ENCODE data around the gene GDPD4. TPM values are rescaled to one million over a fixed set of nuclear protein-coding genes. Genes with fewer than 3 reads are reported as not detected.

The GDPD4 gene
- total RNA-seq, 4 donors from 2014 or later: not detected

DNA sequence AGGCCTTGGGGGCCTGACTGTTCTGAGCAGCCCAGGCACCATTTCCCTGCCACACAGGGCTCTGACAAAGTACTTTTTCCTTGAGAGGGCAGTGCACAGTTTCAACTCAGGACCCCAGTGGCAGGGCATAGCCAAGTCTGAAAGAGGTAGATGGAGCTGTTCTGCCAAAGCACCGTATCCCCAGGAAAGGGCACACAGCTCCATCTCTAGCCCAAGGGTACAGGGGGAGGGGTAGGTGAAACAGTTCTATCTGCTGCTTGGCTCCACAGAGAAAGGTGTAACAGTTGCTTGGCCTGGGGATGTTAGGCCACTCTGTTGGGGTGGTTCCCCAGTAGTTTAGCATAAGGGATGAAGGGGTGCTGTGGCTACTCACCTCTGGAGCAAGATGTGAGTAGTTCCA, 47.8 kb downstream of the GDPD4 start:
- Histone ChIP-seq H3K36me3 (no peaks in the 10 kb centered on the region), H3K4me1 (no peaks in the 10 kb centered on the region), H3K9me3 (no peaks in the 10 kb centered on the region), H3K27ac (peak overlapping the region in 1 of 4 donors; percentile 51), H3K4me3 (no peak overlapping the region), H3K27me3 (no peaks in the 10 kb centered on the region)
- TF ChIP-seq POLR2A (IDR thresholded peaks at IDR 0.05): no peak
- TF ChIP-seq, protein P1, sequence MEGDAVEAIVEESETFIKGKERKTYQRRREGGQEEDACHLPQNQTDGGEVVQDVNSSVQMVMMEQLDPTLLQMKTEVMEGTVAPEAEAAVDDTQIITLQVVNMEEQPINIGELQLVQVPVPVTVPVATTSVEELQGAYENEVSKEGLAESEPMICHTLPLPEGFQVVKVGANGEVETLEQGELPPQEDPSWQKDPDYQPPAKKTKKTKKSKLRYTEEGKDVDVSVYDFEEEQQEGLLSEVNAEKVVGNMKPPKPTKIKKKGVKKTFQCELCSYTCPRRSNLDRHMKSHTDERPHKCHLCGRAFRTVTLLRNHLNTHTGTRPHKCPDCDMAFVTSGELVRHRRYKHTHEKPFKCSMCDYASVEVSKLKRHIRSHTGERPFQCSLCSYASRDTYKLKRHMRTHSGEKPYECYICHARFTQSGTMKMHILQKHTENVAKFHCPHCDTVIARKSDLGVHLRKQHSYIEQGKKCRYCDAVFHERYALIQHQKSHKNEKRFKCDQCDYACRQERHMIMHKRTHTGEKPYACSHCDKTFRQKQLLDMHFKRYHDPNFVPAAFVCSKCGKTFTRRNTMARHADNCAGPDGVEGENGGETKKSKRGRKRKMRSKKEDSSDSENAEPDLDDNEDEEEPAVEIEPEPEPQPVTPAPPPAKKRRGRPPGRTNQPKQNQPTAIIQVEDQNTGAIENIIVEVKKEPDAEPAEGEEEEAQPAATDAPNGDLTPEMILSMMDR (IDR thresholded peaks at IDR 0.05): no peak
- no peak for DNase-seq

DNA sequence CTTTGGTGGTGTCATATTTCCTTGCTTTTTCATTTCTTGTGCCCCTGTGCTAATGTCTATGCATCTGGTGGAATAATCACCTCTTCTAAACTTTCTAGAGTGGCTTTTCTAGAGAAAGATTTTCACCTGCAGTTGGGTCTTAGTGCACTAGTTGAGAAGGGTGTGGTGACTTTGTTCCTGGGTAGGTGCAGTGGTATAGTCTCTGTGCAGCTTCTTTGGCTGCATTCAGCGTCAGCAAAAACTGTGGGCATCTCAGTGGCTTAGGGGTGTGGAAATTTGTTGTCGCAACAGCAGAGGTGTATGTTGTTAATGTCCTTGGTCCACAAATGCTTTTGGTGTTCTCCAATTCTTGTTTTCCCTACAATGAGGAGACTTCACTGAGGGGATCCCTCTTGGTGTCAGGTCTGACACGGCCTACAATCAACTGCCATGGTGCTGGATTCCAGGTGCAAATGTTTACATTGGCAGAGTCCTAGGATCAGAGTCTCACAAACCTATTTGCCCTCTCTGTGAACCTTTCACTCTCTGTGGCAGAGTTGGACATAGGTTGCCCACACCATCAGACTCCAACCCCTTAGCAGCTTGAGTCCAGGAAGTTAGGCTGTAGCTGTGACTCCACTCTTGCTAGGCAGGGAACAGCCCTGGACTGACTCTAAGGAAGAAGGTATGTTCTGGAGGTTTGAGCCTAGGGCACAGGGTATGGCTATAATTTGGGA, 48.8 kb downstream of the GDPD4 start:
- peak in 1 of 3 donors; percentile 46 for DNase-seq
- no peaks in the 10 kb centered on the region for H3K9me3 ChIP-seq
- no peak overlapping the region for H3K4me3 ChIP-seq
- H3K27ac ChIP-seq: peak overlapping the region in 2 of 4 donors; percentile 2 to 51
- H3K27me3 ChIP-seq: no peaks in the 10 kb centered on the region
- H3K36me3 ChIP-seq: no peaks in the 10 kb centered on the region
- no peak for TF ChIP-seq POLR2A (IDR thresholded peaks at IDR 0.05)
- TF ChIP-seq, protein P1 (IDR thresholded peaks at IDR 0.05): no peak
- H3K4me1 ChIP-seq: no peaks in the 10 kb centered on the region

DNA sequence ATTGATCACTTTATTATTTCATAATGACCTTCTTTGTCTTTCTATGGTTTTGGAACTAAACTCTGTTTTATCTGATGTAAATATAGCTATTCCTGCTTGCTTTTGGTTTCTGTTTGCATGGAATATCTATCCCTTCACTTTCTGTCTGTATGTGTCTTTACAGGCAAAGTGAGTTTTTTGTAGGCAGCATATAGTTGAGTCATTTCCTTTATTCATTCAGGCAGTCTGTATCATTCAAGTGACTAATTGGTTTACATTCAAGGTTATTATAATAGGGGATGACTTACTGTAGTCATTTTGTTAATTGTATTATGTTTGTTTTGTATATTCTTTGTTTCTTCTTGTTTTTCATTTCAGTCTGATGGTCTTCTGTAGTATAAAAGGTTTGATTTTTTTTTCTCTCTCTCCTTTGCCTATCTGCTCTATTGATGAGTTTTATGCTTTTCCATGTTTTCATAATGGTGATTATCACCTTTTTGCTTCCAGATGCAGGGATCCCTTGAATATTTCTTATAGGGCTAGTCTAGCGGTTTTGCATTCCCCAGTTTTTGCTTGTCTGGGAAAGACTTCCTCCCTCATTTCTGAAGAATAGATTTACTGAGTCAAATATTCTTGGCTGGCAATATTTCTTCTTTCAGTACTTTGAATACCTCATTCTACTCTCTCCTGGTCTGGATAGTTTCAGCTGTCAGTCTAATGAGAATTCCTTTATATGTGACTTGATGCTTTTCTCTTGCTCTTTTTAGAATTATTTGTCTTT, 50.4 kb downstream of the GDPD4 start:
- DNase-seq: no peak
- Histone ChIP-seq H3K36me3 (no peaks in the 10 kb centered on the region), H3K4me3 (no peak overlapping the region), H3K9me3 (no peaks in the 10 kb centered on the region), H3K27ac (no peak overlapping the region), H3K4me1 (no peaks in the 10 kb centered on the region), H3K27me3 (no peaks in the 10 kb centered on the region)
- TF ChIP-seq POLR2A (IDR thresholded peaks at IDR 0.05): no peak
- TF ChIP-seq, protein P1 (IDR thresholded peaks at IDR 0.05): no peak

DNA sequence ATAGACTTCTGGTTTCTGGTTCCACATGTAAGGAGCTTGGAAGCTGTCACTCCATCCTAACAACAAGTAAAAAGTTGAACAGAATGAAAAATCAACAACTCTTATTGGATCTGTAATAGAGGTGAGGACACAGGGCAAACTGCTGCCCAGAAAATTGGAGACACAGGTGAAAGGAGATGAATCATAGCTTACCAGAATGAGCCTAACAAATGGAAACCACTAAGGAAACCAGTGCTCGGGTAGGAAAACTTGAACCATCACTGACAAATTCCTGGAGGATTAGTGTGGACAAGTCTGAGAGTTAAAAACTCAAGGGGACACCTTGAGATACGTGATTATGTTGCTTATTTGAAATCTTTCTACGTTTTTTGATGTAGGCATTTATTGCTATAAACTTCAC, 52.1 kb downstream of the GDPD4 start:
- Histone ChIP-seq H3K4me3 (no peak overlapping the region), H3K27ac (no peak overlapping the region), H3K9me3 (no peaks in the 10 kb centered on the region), H3K27me3 (no peaks in the 10 kb centered on the region), H3K4me1 (no peaks in the 10 kb centered on the region), H3K36me3 (no peaks in the 10 kb centered on the region)
- TF ChIP-seq POLR2A (IDR thresholded peaks at IDR 0.05): no peak
- TF ChIP-seq, protein P1 (IDR thresholded peaks at IDR 0.05): no peak
- DNase-seq: no peak

DNA sequence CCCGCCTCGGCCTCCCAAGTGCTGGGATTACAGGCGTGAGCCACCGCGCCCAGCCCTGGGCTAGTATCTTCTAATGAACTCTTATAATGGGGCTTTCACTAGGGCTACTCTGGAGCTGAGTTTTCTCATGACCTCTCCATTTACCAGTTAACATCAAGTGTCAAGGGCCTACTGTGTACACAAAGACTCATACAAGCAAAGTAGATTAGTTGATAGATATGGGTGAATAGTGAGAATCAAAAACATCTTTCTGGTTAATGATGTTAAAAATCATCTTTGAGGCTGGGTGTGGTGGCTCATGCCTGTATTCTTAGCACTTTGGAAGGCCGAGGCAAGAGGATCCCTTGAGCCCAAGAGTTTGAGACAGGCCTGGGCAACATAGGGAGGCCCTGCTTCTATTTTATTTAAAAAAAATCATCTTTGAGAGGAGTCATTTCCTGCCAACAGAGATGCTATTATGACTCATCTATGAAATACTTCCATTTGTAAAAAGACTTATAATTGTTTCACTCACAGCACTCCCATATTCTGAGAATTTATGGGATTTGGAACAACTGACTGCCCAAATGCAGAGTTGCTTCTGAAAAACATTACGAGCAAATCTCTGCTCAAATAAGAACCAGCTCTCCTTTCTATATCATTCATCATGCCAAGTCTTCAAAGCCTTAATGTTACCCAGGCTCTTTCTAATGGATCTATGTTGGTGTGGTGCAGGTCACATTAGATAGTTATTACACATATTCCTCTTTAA, 57.0 kb downstream of the GDPD4 start:
- H3K4me3 ChIP-seq: no peak overlapping the region
- no peak for TF ChIP-seq POLR2A (IDR thresholded peaks at IDR 0.05)
- TF ChIP-seq, protein P1 (IDR thresholded peaks at IDR 0.05): no peak
- no peak overlapping the region for H3K27ac ChIP-seq
- no peaks in the 10 kb centered on the region for H3K27me3 ChIP-seq
- H3K4me1 ChIP-seq: peaks cover 0 to 7% (median 0%) of the 10 kb centered on the region in 4 donors
- no peak for DNase-seq
- H3K36me3 ChIP-seq: no peaks in the 10 kb centered on the region
- H3K9me3 ChIP-seq: no peaks in the 10 kb centered on the region

Measured in Peyer's patch (tissue), 4 donors.